ENCODE results near the gene ITIH2. TPM values are rescaled to one million over a fixed set of nuclear protein-coding genes. Genes with fewer than 3 reads are reported as not detected.

Gene ITIH2
- total and polyA plus RNA-seq, 9 of the 15 experiments (the other 6 are each of a cell fraction or from before 2014, with no cell fraction given), result 0.66 TPM; not detected in 8

GRCh38 chr10:7752251-7752650, 49.1 kb downstream of the ITIH2 start (continued):
- TF ChIP-seq ZBTB40 (IDR thresholded peaks at IDR 0.05) (no peak), ZBTB40 (CRISPR knock-in tag; IDR thresholded peaks at IDR 0.05) (no peak), NUFIP1 (IDR thresholded peaks at IDR 0.05; ENCODE audit: partially characterized antibody) (no peak), MTA1 (IDR thresholded peaks at IDR 0.05; ENCODE audit: borderline replicate concordance) (no peak), TAF15 (IDR thresholded peaks at IDR 0.05; ENCODE audit: low read depth, low read length) (no peak), ATF6 (CRISPR knock-in tag; IDR thresholded peaks at IDR 0.05) (no peak)

Data from K562 (cell line).